ENCODE data around the gene SLC2A11. TPM values are rescaled to one million over a fixed set of nuclear protein-coding genes. Genes with fewer than 3 reads are reported as not detected.

The SLC2A11 gene
- total RNA-seq, 2 donors from 2014 or later = 23.6 to 32.3 TPM

DNA sequence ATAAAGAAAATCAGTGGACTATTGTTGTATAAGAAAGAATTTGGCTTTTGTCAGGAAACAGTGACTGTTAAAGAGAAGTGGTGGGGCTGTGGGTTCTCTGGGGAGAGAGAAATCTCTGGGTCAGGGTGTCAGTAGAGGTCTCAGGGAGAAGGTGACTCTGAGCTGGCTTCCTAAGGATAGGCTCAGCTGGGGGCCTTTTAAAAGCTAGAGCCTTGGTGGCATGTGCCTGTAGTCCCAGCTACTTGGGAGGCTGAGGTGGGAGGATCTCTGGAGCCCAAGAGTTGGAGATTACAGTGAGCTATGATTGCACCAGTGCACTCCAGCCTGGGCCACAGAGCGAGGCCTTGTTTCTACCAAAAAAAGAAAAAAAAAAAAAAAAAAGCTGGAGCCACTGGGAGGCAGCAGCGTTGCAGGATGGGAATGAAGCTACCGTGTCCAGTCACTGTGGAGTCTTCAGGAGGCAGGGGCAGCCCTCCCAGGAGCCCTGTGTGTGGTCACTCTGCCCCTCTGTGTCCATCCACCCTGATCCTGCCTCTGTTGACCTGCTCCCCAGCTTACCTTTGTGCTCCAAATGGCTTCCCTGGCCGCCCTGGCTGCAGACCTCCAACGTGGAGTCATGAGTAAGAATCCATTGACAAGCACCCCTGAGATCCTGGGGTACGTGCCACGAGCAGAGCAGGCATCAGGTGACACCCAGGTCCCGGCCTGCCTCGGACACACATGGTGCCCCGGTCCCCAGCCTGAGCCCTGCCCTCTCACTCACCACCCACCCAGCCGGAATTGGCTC, 31.1 kb downstream of the SLC2A11 start:
- ATAC-seq = no peak
- H3K9me3 ChIP-seq = no peaks in the 10 kb centered on the region
- TF ChIP-seq, protein P1, sequence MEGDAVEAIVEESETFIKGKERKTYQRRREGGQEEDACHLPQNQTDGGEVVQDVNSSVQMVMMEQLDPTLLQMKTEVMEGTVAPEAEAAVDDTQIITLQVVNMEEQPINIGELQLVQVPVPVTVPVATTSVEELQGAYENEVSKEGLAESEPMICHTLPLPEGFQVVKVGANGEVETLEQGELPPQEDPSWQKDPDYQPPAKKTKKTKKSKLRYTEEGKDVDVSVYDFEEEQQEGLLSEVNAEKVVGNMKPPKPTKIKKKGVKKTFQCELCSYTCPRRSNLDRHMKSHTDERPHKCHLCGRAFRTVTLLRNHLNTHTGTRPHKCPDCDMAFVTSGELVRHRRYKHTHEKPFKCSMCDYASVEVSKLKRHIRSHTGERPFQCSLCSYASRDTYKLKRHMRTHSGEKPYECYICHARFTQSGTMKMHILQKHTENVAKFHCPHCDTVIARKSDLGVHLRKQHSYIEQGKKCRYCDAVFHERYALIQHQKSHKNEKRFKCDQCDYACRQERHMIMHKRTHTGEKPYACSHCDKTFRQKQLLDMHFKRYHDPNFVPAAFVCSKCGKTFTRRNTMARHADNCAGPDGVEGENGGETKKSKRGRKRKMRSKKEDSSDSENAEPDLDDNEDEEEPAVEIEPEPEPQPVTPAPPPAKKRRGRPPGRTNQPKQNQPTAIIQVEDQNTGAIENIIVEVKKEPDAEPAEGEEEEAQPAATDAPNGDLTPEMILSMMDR (IDR thresholded peaks at IDR 0.05) = no peak
- no peak for TF ChIP-seq POLR2A (IDR thresholded peaks at IDR 0.05)
- no peaks in the 10 kb centered on the region for H3K27me3 ChIP-seq
- peaks cover 5% of the 10 kb centered on the region for H3K4me1 ChIP-seq
- H3K27ac ChIP-seq = no peak overlapping the region
- intact Hi-C loops (cut with DNase I) = no loop called here
- no peak overlapping the region for H3K4me3 ChIP-seq
- WGBS, 2 donors = 60 to 82% methylated on average over 3 to 11 of the region's 11 CpGs
- H3K36me3 ChIP-seq (replicated peaks in 1 of 2; ENCODE audit: insufficient read depth in 1 of 2, low read depth in 2 of 2) = no peaks in the 10 kb centered on the region
- DNase-seq = no peak

DNA sequence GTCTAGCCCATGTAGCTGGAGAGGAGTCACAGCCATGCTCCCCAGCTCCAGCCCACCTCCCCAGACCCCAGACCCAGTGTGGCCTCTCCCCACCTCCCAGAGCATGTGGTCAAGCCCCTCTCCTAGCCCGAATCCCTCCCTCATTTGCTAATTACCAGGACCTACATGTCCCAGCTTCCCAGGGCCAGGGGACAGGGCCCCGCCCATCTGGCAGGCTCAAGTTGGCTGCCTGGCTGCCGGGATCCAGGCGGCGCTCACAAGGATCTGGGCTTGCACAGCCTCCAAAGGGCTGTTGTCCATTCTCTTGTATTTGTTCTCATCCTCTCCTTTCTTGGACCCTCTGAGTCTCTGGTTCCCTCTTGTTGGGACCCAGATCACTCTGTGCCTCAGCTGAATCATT, 31.9 kb downstream of the SLC2A11 start:
- intact Hi-C loops (cut with DNase I) = no loop called here
- Histone ChIP-seq H3K9me3 (no peaks in the 10 kb centered on the region), H3K4me3 (no peak overlapping the region), H3K4me1 (peaks cover 6% of the 10 kb centered on the region), H3K27me3 (no peaks in the 10 kb centered on the region), H3K36me3 (replicated peaks in 1 of 2; ENCODE audit: insufficient read depth in 1 of 2, low read depth in 2 of 2) (no peaks in the 10 kb centered on the region), H3K27ac (no peak overlapping the region)
- TF ChIP-seq, protein P1 (IDR thresholded peaks at IDR 0.05) = no peak
- no peak for TF ChIP-seq POLR2A (IDR thresholded peaks at IDR 0.05)
- ATAC-seq (no peak), DNase-seq (no peak)
- WGBS, 2 donors = 67 to 80% methylated on average over 5 of the region's 5 CpGs

DNA sequence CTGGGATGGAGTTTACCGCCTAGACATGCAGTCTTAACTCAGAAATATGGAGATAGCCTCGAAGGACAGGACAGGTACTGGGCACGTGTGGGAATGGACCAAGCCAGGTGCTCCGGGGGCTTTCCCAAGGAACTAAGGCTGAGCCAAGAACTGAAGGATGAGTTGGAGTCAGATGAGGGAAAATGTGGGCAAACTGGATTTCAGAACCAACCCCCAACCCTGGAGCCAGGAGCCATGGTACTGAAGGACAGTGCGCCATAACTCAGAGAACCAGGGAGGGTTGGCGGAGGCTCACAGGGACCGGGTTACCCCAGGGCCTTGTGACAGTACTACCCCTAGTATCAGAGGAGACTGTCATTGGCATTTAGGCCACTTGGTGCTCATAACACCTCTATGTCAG, 34.1 kb downstream of the SLC2A11 start:
- Histone ChIP-seq H3K4me3 (no peak overlapping the region), H3K27me3 (no peaks in the 10 kb centered on the region), H3K27ac (no peak overlapping the region), H3K9me3 (no peaks in the 10 kb centered on the region), H3K4me1 (peaks cover 26% of the 10 kb centered on the region), H3K36me3 (replicated peaks in 1 of 2; ENCODE audit: insufficient read depth in 1 of 2, low read depth in 2 of 2) (peaks cover 0 to 2% of the 10 kb centered on the region in 2 donors)
- 85 to 100% methylated on average over 7 of the region's 7 CpGs for WGBS, 2 donors
- no peak for TF ChIP-seq POLR2A (IDR thresholded peaks at IDR 0.05)
- TF ChIP-seq, protein P1 (IDR thresholded peaks at IDR 0.05) = no peak
- intact Hi-C loops (cut with DNase I) = no loop called here
- DNase-seq = no peak
- ATAC-seq = no peak

DNA sequence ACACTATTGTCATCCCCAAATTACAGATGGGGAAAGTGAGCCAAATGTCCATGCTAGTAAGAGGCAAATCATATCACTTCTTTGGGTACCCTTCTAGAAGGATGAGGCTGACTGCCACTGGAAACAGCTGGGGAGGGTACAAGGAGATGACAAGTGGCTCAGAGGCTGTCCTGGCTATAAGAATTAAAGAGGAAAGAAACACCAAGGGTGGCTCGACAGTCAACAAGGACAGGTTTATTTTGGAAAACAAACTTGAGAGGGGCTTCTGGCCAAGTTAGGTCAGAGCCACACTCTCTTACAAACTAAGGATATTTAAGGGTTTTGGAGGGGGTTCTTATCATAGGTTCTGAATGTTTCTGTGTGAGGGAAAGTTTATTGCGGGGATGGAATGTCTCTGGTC, 34.5 kb downstream of the SLC2A11 start:
- Histone ChIP-seq H3K9me3 (no peaks in the 10 kb centered on the region), H3K4me1 (peaks cover 26% of the 10 kb centered on the region), H3K36me3 (replicated peaks in 1 of 2; ENCODE audit: insufficient read depth in 1 of 2, low read depth in 2 of 2) (peaks cover 0 to 2% of the 10 kb centered on the region in 2 donors), H3K27ac (no peak overlapping the region), H3K27me3 (no peaks in the 10 kb centered on the region), H3K4me3 (no peak overlapping the region)
- WGBS, 2 donors = 79 to 88% methylated on average over 2 of the region's 2 CpGs
- ATAC-seq (no peak), DNase-seq (no peak)
- intact Hi-C loops (cut with DNase I) = no loop called here
- TF ChIP-seq, protein P1 (IDR thresholded peaks at IDR 0.05) = no peak
- no peak for TF ChIP-seq POLR2A (IDR thresholded peaks at IDR 0.05)

DNA sequence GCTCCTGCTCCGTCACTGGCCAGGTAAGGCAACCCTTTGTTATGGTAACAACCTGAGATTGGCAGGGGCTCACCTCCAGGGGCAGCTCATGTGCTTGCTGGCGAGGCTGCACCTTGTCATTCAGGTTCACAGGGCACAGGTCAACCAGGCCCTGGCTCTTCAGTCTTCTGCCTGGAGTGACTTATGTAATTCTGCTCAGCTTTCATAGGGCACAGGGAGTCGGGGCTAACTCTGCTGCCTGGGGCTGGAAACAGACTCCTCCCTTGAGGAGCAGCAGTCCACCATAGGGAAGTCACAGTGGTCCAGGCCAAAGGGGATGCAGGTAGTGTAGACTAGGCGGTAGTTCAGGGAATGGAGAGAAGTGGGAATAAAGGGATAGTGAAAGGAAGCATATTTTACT, 35.0 kb downstream of the SLC2A11 start:
- H3K9me3 ChIP-seq = no peaks in the 10 kb centered on the region
- WGBS, 2 donors = 40 to 70% methylated on average over 4 of the region's 4 CpGs
- no peak for ATAC-seq
- peaks cover 26% of the 10 kb centered on the region for H3K4me1 ChIP-seq
- DNase-seq = no peak
- H3K4me3 ChIP-seq = no peak overlapping the region
- H3K36me3 ChIP-seq (replicated peaks in 1 of 2; ENCODE audit: insufficient read depth in 1 of 2, low read depth in 2 of 2) = peaks cover 0 to 2% of the 10 kb centered on the region in 2 donors
- no peaks in the 10 kb centered on the region for H3K27me3 ChIP-seq
- H3K27ac ChIP-seq = no peak overlapping the region
- no peak for TF ChIP-seq POLR2A (IDR thresholded peaks at IDR 0.05)
- TF ChIP-seq, protein P1 (IDR thresholded peaks at IDR 0.05) = no peak
- intact Hi-C loops (cut with DNase I) = no loop called here

All from body of pancreas (tissue), 4 donors.